Measurements from ENCODE around the gene ADAMTSL1. TPM values are rescaled to one million over a fixed set of nuclear protein-coding genes. Genes with fewer than 3 reads are reported as not detected.

Gene ADAMTSL1
- total and polyA plus RNA-seq, 2 of the 8 experiments (the other 6 are each of a cell fraction or from before 2014, with no cell fraction given) = 0.84 to 1.1 TPM

GRCh38 chr9:18799428-18799827 lies 325.5 kb downstream of the ADAMTSL1 start:
- Histone ChIP-seq H3K4me1 (replicated peaks in 1 of 4; ENCODE audit: control insufficient read depth in 3 of 4, insufficient read depth in 4 of 4, low read length in 3 of 4) (peaks cover 0 to 6% (median 1%) of the 10 kb centered on the region in 4 experiments; a peak in 2 of 7 replicates), H3K4me3 (ENCODE audit: extremely low read depth in 1 of 4, insufficient read depth in 2 of 4, low read depth in 3 of 4, low read length in 4 of 4) (no peak overlapping the region), H3K27ac (ENCODE audit: low read depth, low read length) (no peak overlapping the region), H4K20me1 (replicated peaks in 1 of 2; ENCODE audit: control insufficient read depth in 1 of 2, insufficient read depth in 2 of 2, low read length in 2 of 2) (no peaks in the 10 kb centered on the region), H4K8ac (ENCODE audit: extremely low read depth, insufficient read depth, low read length) (no peak overlapping the region), H3K36me3 (ENCODE audit: control insufficient read depth in 2 of 4, insufficient read depth in 4 of 4, low read length in 3 of 4) (no peaks in the 10 kb centered on the region), H2AFZ (ENCODE audit: low read length) (no peak overlapping the region), H2AK5ac (ENCODE audit: low read depth, low read length) (no peak overlapping the region), H3K56ac (replicated peaks; ENCODE audit: insufficient read length, low read depth, low read length) (no peak overlapping the region), H2BK5ac (ENCODE audit: low read depth, low read length) (no peak overlapping the region), H3K9me3 (ENCODE audit: insufficient read depth in 2 of 2, low read depth in 1 of 2, low read length in 1 of 2) (no peaks in the 10 kb centered on the region), H3K18ac (ENCODE audit: extremely low read depth, low read length) (no peak overlapping the region), H3K4me2 (ENCODE audit: insufficient read depth in 1 of 2, low read depth in 2 of 2, low read length in 2 of 2) (no peak overlapping the region), H2BK12ac (ENCODE audit: low read depth, low read length) (no peak overlapping the region), H3K9ac (replicated peaks in 1 of 4; ENCODE audit: extremely low read depth in 1 of 4, low read depth in 3 of 4, low read length in 3 of 4) (no peak overlapping the region), H3K79me1 (ENCODE audit: low read depth, low read length) (no peaks in the 10 kb centered on the region), H3K79me2 (ENCODE audit: control insufficient read depth in 1 of 2, insufficient read depth in 2 of 2, low read length in 2 of 2) (no peaks in the 10 kb centered on the region), H3K4ac (replicated peaks; ENCODE audit: insufficient read length, low read depth, low read length) (no peak overlapping the region), H2BK20ac (ENCODE audit: low read length) (no peak overlapping the region), H4K5ac (ENCODE audit: insufficient read length, low read depth, low read length) (no peak overlapping the region), H3K23ac (ENCODE audit: insufficient read length) (no peak overlapping the region), H3K27me3 (replicated peaks in 1 of 4; ENCODE audit: control insufficient read depth in 3 of 4, extremely low read depth in 1 of 4, insufficient read depth in 3 of 4, low read length in 3 of 4) (no peaks in the 10 kb centered on the region), H3K14ac (ENCODE audit: insufficient read length) (no peak overlapping the region), H2BK15ac (ENCODE audit: low read length) (no peak overlapping the region), H4K91ac (replicated peaks; ENCODE audit: insufficient read length, low read length) (no peak overlapping the region), H3K23me2 (ENCODE audit: low read depth, low read length) (no peaks in the 10 kb centered on the region), H2BK120ac (replicated peaks; ENCODE audit: low read depth, low read length) (no peak overlapping the region)
- ChIA-PET CTCF (ENCODE audit: partially characterized antibody) (interaction anchor here (0.8 to 1.8 kb wide), 4 partner anchors 9 to 229 kb away, joined by 3 to 13 read pairs (median 6); no protein-coding TSS in a partner anchor), POLR2A (ENCODE audit: partially characterized antibody) (no interaction called here)
- DNase-seq (ENCODE audit: low read depth in 1 of 2, low spot score in 2 of 2) = no peak
- FAIRE-seq = no peak
- 87% methylated on average over 2 of the region's 2 CpGs; no CpG with 5 or more reads in 1 of the 2 experiments for WGBS, 2 experiments (ENCODE audit: extremely low coverage in 1 of 2, insufficient coverage in 1 of 2, insufficient read length in 1 of 2, insufficient replicate concordance in 2 of 2, low coverage in 1 of 2, low lambda C conversion rate in 2 of 2, missing lambda C conversion rate in 1 of 2)
- TF ChIP-seq ZNF274 (IDR thresholded peaks at IDR 0.05; ENCODE audit: borderline replicate concordance, extremely low read depth, low read length) (no peak), USF2 (IDR thresholded peaks at IDR 0.05; ENCODE audit: low read length) (no peak), NANOG (IDR thresholded peaks at IDR 0.05; ENCODE audit: insufficient read depth, low read depth, low read length, poor library complexity, severe bottlenecking) (no peak), CBX5 (IDR thresholded peaks at IDR 0.05; ENCODE audit: low read depth, low read length) (no peak), SIX5 (IDR thresholded peaks at IDR 0.05; ENCODE audit: low read depth, low read length) (no peak), FOSL1 (IDR thresholded peaks at IDR 0.05; ENCODE audit: insufficient read depth, low read depth, low read length) (no peak), POLR2A (IDR thresholded peaks at IDR 0.05; ENCODE audit: control extremely low read depth in 1 of 2, low read depth in 2 of 2, low read length in 2 of 2) (no peak), JUND (IDR thresholded peaks at IDR 0.05; ENCODE audit: low read length) (no peak), POU5F1 (IDR thresholded peaks at IDR 0.05; ENCODE audit: low read depth, low read length) (no peak)

Data from H1 (cell line).